VCaP (cell line): ENCODE data around the gene NEDD8.

Experiments used
- H3K27ac ChIP-seq: fragments of 450-650 bp; 2 replicates; pipeline ENCODE4 v1.5.1; 2017
- CTCF ChIP-seq: fragments of 450-650 bp; conservative IDR thresholded peaks from 2 replicates; pipeline ENCODE4 v1.5.1; 2017; ENCODE audit warnings: mild to moderate bottlenecking, moderate library complexity

The NEDD8 gene

DNA sequence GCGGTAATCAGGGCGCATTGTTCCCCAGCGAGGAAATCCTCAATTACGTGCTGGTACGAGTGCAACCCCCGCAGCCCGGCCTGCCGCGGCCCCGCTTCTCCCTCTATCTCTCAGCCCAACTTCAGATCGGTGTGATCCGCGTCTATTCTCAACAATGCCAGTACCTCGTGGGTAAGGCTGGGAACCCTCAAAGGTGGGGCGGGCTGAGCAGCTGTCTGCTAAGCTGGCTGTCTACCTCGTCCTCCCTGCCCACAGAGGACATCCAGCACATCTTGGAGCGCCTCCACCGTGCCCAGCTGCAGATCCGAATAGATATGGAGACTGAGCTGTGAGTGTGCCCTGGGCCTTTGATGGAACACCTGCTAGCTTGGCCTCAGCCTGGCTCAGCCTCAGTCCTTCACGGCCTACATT lies 59.3 kb downstream of the NEDD8 start:
- no peak overlapping the region for H3K27ac ChIP-seq
- TF ChIP-seq CTCF, result no peak

- H3K27ac ChIP-seq, result no peak overlapping the region
These were observed 59.8 kb downstream of the NEDD8 start for GRCh38 chr14:24172261-24172860.

DNA sequence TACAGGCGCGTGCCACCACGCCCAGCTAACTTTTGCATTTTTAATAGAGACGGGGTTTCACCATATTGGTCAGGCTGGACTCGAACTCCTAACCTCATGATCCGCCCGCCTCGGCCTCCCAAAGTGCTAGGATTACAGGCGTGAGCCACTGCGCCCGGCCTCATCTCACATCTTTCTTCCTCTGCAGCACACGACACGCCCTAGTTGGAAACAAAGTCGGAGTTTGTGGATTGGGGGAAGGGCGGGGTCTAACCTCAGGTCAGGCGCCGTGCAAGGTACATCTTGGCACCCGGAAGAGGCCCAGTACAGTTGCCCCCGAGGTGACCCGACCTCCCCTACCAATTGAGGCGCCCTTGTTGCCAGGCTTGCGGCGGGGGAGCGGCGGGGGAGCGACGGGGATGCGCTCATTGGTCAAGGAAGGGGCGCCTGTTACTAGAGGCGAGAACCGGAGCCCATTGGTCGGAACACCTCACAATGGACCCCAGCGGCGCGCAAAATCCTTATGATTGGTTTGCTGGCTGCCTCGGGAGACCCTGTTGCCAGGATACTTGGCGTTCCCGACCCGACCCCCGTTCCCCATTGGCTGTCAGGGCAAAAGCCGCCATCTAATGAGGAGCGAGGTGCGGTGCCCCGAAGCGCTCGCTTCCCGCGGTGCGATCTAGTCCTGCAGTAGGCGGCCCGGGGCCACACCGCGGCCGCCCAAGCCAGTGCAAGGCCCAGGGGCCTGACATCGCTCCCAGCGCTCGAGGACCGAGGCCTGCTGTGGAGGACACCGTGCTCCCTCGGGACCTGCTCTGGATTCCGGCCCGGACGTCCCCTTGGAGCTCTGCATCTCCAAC lies 60.5 kb downstream of the NEDD8 start, which contains the start of gene REC8:
TSS of gene REC8 (plus strand) at position 659 of the 839 bp plus-strand sequence. CDS start 473 bp downstream, outside the sequence.
- no peak within 1 kb of the TSS for H3K27ac ChIP-seq
- TF ChIP-seq CTCF, result no peak

More at GRCh38 chr14:24172261-24172860, 59.8 kb downstream of the NEDD8 start:
- no peak for TF ChIP-seq CTCF

- TF ChIP-seq CTCF, result no peak
- no peak overlapping the region for H3K27ac ChIP-seq
These were observed 64.6 kb downstream of the NEDD8 start for GRCh38 chr14:24167469-24168114.
